Gastrocnemius medialis (tissue), 4 donors: Measurements from ENCODE around the gene KDM4C.

Experiments used
- POLR2A ChIP-seq, 2 donors: fragments of 450-650 bp; IDR thresholded peaks; one replicate each; pipeline ENCODE4 v1.6.1; 2017; ENCODE audit warnings: antibody characterized with exemption in 2 of 2, mild to moderate bottlenecking in 2 of 2, moderate library complexity in 2 of 2
- TF ChIP-seq, protein P1 (sequence below), 5 experiments: fragments of 450-650 bp in 3 of 5; fragments of 200-600 bp in 2 of 5; sonication (generic) in 2 of 5; IDR thresholded peaks in 4 of 5; conservative IDR thresholded peaks in 1 of 5; 1 replicate in 4 of 5; 2 replicates in 1 of 5; pipeline ENCODE4 v1.5.1; 2016 to 2019; ENCODE audit warnings: antibody characterized with exemption in 5 of 5, mild to moderate bottlenecking in 3 of 5, moderate library complexity in 3 of 5

DNA sequence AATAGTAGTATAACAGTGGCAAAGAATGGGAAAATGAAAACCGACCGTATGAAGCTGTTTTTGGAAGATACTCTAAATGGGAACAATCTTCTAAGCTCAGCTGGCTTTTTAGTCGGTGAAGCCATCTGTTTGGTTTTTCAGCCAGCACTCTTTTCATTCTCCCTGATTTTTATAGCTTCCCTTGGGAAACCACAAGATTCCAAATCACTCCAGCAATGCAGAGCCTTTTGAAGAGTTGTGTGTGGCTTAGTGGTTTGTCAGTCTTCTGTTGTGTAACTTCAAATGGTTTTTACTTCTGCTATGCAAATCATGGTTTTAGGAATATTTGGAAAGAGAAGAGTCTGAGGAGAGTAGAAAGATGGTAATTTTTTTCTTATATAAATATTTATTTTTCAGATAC, 180.7 kb downstream of the KDM4C start:
- TF ChIP-seq POLR2A (IDR thresholded peaks at IDR 0.05): no peak
- TF ChIP-seq, protein P1, sequence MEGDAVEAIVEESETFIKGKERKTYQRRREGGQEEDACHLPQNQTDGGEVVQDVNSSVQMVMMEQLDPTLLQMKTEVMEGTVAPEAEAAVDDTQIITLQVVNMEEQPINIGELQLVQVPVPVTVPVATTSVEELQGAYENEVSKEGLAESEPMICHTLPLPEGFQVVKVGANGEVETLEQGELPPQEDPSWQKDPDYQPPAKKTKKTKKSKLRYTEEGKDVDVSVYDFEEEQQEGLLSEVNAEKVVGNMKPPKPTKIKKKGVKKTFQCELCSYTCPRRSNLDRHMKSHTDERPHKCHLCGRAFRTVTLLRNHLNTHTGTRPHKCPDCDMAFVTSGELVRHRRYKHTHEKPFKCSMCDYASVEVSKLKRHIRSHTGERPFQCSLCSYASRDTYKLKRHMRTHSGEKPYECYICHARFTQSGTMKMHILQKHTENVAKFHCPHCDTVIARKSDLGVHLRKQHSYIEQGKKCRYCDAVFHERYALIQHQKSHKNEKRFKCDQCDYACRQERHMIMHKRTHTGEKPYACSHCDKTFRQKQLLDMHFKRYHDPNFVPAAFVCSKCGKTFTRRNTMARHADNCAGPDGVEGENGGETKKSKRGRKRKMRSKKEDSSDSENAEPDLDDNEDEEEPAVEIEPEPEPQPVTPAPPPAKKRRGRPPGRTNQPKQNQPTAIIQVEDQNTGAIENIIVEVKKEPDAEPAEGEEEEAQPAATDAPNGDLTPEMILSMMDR (IDR thresholded peaks at IDR 0.05 in 4 of 5, conservative IDR thresholded peaks at IDR 0.05 in 1 of 5): no peak
